IPS-18c (cell line): Measurements from ENCODE around the gene KSR1.
"Not testable (repeated sequence)": the region's sequence is repeated elsewhere in the genome, so short reads cannot be mapped to it uniquely, and the experiment has no call there.

Source experiments
- H3K4me3 ChIP-seq: 2 replicates; pipeline ENCODE4 v1.7.0; 2013; ENCODE audit warnings: low read depth, mild to moderate bottlenecking, low read length, moderate library complexity; ENCODE audit not compliant: insufficient read depth
- H3K9me3 ChIP-seq: one replicate; pipeline ENCODE4 v1.6.1; 2013; ENCODE audit warnings: mild to moderate bottlenecking, low read length, moderate library complexity; ENCODE audit not compliant: control insufficient read depth, insufficient read depth

KSR1 gene

GRCh38 chr17:27424516-27424915 is 31.7 kb upstream of the KSR1 start:
- peaks cover 2% of the 10 kb centered on the region for H3K9me3 ChIP-seq
- no peak overlapping the region for H3K4me3 ChIP-seq

- H3K4me3 ChIP-seq: no peak overlapping the region
- peaks cover 2% of the 10 kb centered on the region for H3K9me3 ChIP-seq
Observed at GRCh38 chr17:27424941-27425340, 31.3 kb upstream of the KSR1 start.

GRCh38 chr17:27425571-27425970 is 30.7 kb upstream of the KSR1 start:
- H3K9me3 ChIP-seq: not testable (repeated sequence)

GRCh38 chr17:27425991-27426390 is 30.3 kb upstream of the KSR1 start:
- Histone ChIP-seq H3K4me3 (no peak overlapping the region), H3K9me3 (peaks cover 2% of the 10 kb centered on the region)

More at GRCh38 chr17:27425571-27425970, 30.7 kb upstream of the KSR1 start:
- not testable (repeated sequence) for H3K4me3 ChIP-seq

GRCh38 chr17:27426471-27426870 is 29.8 kb upstream of the KSR1 start:
- H3K9me3 ChIP-seq, H3K4me3 ChIP-seq: not testable (repeated sequence)

GRCh38 chr17:27427166-27427862 is 28.9 kb upstream of the KSR1 start:
- H3K9me3 ChIP-seq, H3K4me3 ChIP-seq: not testable (repeated sequence)

GRCh38 chr17:27428781-27429505 is 27.3 kb upstream of the KSR1 start:
- no peak overlapping the region for H3K4me3 ChIP-seq

GRCh38 chr17:27429666-27430382 is 26.4 kb upstream of the KSR1 start:
- no peaks in the 10 kb centered on the region for H3K9me3 ChIP-seq
- H3K4me3 ChIP-seq: no peak overlapping the region

More at GRCh38 chr17:27428781-27429505, 27.3 kb upstream of the KSR1 start:
- peaks cover 1% of the 10 kb centered on the region for H3K9me3 ChIP-seq

- no peak overlapping the region for H3K4me3 ChIP-seq
- no peaks in the 10 kb centered on the region for H3K9me3 ChIP-seq
Observed at GRCh38 chr17:27430383-27430840, 25.8 kb upstream of the KSR1 start.

GRCh38 chr17:27430882-27431491 is 25.3 kb upstream of the KSR1 start:
- no peak overlapping the region for H3K4me3 ChIP-seq
- no peaks in the 10 kb centered on the region for H3K9me3 ChIP-seq

GRCh38 chr17:27433521-27433920 is 22.7 kb upstream of the KSR1 start:
- Histone ChIP-seq H3K4me3 (no peak overlapping the region), H3K9me3 (no peaks in the 10 kb centered on the region)

GRCh38 chr17:27435431-27436070 is 20.7 kb upstream of the KSR1 start:
- H3K4me3 ChIP-seq, H3K9me3 ChIP-seq: not testable (repeated sequence)

- no peak overlapping the region for H3K4me3 ChIP-seq
- no peaks in the 10 kb centered on the region for H3K9me3 ChIP-seq
Observed at GRCh38 chr17:27438348-27438998, 17.8 kb upstream of the KSR1 start.

- no peak overlapping the region for H3K4me3 ChIP-seq
- no peaks in the 10 kb centered on the region for H3K9me3 ChIP-seq
Observed at GRCh38 chr17:27439342-27439741, 16.9 kb upstream of the KSR1 start.

- Histone ChIP-seq H3K4me3 (no peak overlapping the region), H3K9me3 (no peaks in the 10 kb centered on the region)
Observed at GRCh38 chr17:27442702-27443101, 13.5 kb upstream of the KSR1 start.

GRCh38 chr17:27443491-27443890 is 12.8 kb upstream of the KSR1 start:
- Histone ChIP-seq H3K4me3 (no peak overlapping the region), H3K9me3 (no peaks in the 10 kb centered on the region)

- no peaks in the 10 kb centered on the region for H3K9me3 ChIP-seq
- H3K4me3 ChIP-seq: no peak overlapping the region
Observed at GRCh38 chr17:27445971-27446370, 10.3 kb upstream of the KSR1 start.
